ENCODE data around the gene ARFRP1.

Gene ARFRP1

DNA sequence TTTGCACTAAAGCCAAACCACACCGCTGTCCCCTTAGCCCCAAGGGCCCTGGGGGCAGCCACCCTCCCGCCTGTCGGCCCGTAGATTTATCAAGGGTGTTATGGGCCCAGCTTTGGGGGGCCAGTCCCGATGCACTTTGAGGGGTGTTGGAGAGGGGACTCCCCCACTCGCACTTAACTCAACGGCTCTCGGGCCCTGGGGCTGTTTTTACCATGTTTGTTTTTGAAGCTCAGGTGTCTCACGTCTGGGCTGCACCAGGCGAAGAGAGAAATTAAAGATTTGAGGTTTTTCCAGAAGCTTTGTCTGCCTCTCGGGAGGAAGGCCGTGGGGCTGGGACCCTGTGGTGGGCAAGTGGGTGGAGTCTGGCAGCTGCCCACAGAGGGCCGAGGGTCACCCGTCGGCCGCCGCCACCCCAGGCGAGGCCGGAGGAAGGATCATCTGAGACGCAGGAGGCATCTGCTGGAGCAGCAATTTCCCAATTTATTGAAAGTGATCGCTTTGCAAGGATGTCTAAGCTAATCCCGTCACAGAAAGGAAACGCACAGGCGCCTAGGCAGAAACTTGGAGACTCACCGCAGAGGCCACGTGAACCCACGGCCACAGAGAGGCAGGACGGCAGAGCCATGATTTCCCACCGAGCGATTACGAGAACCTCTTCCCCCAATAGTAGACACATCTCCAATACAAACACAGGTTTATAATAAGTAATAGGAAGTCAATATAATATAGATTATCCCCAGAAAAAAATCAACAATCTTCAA is 35.6 kb upstream of the ARFRP1 start:
- DNase-seq, result no peak

DNA sequence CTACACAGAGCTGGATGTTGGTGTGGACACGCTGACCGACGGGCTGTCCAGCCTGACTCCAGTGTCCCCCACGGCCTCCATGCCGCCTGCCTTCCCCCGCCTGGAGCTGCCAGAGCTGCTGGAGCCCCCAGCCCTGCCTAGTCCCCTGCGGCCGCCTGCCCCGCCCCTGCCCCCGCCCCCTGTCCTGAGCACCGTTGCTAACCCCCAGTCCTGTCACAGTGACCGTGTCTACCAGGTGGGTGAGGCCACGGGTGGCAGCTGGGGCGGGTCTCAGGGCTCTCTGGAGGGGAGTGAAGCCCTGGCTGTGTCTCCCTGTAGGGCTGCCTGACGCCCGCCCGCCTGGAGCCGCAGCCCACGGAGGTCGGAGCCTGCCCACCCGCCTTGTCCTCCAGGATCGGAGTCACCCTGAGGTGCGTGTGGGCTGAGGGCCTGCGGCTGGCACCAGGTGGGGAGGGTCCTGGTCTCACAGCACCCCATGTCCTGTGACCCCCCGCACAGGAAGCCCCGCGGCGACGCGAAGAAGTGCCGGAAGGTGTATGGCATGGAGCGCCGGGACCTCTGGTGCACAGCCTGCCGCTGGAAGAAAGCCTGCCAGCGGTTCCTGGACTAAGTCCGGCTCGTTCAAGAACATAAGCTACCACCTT is 34.7 kb upstream of the ARFRP1 start:
- DNase-seq, result no peak

DNA sequence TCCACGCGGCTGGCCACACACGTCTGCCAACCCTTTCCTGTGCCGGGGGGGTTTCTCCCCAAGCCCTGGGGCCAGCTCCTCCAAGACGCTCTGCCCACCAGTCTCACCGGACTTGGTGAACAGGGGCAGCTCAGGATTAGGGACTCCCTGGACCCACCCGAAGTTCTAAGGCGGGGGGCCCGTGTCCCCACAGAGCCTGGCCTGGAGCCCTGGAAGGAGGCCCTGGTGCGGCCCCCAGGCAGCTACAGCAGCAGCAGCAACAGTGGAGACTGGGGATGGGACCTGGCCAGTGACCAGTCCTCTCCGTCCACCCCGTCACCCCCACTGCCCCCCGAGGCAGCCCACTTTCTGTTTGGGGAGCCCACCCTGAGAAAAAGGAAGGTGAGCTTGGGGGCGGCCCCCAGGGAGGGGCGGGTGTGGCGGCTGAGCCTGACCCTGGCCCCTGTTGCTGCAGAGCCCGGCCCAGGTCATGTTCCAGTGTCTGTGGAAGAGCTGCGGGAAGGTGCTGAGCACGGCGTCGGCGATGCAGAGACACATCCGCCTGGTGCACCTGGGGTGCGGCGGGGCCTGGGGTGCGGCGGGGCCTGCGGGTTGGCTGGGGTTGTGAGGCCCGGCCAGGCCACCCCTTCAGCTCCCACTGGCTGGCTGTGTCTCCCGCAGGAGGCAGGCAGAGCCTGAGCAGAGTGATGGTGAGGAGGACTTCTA is 34.1 kb upstream of the ARFRP1 start:
- DNase-seq, result no peak

DNA sequence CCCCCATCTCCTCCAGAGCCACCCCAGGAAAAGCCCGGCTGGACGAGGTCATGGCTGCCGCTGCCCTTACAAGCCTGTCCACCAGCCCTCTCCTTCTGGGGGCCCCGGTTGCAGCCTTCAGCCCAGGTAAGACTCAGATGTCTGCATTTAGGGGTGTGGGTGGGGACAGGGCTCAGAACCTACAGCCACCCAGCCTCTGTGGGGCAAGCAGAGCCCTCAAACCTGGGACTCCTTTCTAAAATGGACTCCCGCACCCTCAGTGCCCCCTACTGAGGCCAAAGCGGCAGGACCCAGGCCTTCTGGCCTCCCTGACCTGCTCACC is 33.5 kb upstream of the ARFRP1 start:
- DNase-seq, result no peak

DNA sequence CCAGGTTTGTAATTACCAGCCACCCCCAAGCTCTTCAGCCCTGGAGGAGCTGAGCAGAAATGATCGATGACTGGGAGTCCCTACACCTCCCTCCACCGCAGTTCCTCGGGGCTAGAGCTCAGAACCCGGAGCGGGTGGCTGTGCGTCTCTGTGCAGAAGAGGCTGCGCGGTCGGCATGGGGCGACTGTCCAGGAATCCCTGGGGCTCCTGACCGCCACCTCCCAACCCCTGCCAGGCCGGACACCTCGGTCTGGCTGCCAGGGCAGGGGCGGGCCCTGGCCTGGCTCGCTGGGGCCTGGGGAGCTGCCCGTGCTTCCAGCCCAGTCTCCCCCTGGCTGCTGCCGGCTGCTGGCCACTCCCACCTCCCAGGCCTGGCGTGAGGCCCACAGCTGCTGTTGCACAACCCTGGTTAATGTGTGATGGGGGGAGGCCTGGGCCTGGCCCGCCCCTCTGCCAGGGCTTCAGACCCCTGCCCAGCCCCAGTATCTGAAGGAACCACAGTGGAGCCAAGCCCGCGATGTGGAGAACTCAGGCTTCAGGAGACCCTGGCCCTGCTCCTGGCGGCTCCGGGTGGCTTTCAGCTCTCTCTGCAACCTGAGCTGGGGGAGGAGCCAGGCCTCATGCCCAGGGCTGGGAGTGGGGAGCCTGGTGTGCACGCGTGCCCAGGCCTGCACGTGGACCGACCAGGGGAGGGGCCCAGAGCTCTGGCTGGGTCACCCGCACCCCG is 33.0 kb upstream of the ARFRP1 start:
- DNase-seq, result peak; percentile 90

DNA sequence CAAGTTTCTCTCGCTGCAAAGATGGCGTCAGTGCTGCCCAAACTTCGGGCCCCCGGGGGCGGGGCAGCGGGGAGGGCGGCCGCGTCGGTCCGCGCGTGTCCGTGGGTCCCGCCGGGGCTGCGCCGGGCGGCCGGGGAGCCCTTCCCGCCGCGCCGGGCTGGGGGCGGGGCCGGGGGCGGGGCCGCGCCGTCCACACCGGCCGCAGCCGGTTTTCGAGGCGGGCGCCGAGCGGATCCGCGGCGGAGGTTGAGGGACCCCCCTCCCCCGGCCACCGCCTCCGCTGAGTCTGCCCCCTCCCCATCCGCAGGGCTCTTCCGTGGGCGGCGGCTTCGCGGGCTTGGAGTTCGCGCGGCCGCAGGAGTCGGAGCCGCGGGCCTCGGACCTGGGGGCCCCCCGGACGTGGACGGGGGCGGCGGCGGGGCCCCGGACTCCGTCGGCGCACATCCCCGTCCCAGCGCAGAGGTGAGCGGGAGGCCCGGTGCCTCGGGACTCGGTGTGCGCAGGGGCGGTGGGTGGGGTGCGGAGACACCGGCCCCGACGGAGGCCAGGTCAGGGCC is 32.4 kb upstream of the ARFRP1 start:
- DNase-seq, result peak; percentile 76

DNA sequence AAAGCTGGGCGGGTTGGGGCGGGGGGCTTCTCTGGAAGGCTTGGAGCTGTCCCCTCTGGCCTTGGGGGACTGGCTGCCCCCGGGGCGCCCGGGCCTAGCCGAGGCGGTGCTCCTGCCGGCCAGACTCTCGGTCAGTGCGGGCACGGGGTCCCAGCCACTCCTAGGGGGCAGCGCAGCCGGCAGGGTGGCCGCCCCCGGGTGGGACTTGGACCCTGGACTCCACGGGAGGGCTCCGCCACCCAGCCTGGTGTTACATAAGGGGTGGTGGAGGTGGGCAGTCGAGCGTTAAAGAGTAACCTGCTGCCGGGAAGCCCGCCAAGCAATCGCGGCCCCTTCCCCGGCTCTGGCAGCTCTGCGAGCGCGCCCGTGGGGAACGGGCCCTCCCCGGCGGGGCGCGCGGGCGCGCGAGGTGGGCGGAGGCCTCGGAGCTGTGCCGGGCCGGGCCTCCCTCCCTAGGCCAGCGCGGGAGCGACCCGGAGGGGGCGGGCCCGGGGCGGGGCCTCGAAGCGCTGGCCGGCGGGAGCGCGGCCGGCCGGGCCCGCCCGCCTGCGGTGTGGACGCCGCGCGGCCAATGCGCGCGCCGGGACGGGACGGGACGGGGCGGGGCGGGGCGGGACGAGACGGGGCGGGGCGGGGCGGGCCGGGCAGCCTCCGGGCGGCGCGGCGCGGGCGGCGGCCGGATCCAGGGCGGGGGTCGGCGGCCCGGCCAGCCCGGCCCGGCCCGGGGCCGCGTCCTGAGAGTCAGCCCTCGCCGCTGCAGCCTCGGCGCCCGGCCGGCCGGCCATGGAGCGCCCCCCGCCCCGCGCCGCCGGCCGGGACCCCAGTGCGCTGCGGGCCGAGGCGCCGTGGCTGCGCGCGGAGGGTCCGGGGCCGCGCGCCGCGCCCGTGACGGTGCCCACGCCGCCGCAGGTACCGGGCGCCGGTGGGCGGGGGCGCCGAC is 31.6 kb upstream of the ARFRP1 start, which contains the start of gene SLC2A4RG:
SLC2A4RG (plus strand) TSS at position 647 of the 940 bp plus-strand sequence; CDS start at position 784, 137 bp downstream.
- DNase-seq, result peak; percentile 90

DNA sequence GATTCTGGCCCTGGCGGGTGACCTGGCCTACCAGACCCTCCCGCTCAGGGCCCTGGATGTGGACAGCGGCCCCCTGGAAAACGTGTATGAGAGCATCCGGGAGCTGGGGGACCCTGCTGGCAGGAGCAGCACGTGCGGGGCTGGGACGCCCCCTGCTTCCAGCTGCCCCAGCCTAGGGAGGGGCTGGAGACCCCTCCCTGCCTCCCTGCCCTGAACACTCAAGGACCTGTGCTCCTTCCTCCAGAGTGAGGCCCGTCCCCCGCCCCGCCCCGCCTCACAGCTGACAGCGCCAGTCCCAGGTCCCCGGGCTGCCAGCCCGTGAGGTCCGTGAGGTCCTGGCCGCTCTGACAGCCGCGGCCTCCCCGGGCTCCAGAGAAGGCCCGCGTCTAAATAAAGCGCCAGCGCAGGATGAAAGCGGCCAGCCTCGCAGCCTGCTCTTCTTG is 30.9 kb upstream of the ARFRP1 start:
- DNase-seq, result no peak

DNA sequence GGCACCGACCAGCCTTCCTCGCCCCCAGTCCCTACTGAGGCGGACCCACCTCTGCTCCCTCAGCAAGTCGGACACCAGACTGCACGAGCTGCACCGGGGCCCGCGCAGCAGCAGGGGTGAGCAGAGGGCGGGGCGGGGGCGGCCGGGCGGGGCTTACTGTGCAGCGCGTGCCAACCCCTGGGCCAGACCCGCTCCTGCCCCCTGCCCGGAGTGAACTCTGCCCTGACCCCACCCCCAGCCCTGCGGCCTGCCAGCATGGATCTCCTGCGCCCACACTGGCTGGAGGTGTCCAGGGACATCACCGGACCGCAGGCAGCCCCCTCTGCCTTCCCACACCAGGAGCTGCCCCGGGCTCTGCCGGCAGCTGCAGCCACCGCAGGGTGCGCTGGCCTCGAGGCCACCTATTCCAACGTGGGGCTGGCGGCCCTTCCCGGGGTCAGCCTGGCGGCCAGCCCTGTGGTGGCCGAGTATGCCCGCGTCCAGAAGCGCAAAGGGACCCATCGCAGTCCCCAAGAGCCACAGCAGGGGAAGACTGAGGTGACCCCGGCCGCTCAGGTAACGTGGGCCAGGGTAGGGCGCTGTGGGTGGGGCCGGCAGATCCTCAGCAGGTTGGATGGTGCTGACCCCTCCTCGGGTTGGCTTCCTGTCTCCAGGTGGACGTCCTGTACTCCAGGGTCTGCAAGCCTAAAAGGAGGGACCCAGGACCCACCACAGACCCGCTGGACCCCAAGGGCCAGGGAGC is 30.3 kb upstream of the ARFRP1 start:
- no peak for DNase-seq

DNA sequence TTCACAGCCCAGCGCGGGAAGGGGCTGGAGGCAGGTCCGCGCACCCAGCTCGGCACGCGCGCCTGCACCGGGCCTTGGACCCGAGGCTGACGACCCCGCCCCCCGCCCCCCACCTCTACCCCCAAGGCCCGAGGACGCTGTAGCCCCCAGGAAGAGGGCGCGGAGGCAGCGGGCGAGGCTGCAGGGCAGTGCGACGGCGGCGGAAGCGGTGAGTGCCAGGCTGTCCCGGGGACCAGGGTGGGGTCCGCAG is 29.8 kb upstream of the ARFRP1 start:
- DNase-seq, result no peak

DNA sequence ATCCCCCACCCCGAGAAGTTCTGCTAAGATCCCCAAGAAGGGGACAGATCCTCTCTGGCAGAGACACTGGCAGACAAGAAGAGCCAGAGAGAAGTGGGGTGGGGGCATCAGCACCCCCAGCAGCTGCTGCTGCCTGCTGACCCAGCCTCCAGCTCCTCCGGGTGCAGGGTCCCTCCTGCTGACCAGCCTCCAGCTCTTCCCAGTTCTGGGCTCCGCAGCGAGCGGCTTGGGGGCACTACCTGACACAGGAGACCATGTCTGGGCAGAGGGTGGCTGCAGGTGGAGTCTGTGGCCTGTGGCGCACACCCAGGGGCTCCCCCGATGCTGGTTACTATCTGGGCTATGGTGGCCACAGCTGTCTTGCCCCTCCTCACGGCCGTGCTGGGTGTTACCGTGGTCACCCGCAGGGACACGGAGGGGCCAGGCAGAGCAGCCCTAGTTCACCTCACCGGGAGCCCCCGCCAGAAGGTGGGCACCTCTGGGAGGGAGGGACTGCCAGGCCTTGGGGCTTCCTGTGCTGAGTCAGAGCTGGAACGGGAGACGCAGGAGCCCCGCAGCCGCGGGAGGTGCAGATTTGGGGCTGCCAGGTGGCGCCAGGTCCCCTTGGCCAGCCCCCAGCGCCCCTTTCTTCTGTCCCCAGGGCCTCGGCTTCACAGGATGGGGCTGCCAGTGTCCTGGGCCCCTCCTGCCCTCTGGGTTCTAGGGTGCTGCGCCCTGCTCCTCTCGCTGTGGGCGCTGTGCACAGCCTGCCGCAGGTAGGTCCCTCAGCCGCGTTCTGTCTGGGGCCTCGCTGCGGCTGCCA is 29.3 kb upstream of the ARFRP1 start:
- DNase-seq, result no peak

DNA sequence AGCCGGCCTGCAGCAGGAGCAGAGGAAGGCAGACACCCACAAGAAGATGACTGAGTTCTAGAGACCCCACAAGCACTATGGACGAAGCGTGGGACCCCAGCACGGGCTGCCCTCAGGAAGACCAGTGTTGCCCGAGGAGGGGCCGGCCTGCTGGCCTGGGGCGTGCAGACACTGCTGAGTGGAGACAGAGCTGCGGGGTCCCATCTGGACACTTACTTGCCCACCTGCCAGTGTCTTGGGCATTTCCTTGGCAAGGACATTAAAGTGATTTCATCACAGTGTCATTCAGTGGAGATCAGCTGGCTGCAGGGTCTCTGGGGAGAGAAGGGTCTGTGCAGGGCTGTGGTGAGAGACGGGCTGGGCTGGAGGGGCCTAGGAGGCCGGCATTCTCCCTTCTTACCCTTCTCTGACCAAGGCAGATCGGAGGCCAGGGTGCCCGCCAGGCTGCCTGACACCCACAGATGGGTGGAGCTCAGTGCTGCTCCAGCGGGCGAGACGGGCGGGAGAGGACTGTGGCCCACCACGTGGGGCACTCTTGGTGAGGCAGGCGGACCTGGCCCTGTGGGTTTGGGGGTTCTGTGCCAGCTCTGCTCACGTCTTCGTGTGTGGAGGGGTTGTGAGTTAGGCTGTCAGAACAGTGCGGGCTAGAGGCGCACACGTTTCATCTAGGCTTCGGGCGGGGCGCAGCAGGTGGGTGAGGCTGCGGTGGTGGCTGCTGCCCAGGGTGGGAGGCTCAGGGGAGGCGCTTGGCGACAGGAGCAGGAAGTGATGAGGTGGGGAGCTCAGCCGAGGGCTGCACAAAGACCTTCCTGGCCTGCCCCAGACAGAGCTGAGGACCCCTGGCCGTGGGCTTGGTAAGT is 28.3 kb upstream of the ARFRP1 start, which contains the start of gene LIME1:
LIME1 (plus strand) TSS at position 806 of the 860 bp plus-strand sequence. CDS start 886 bp downstream, outside the sequence.
- no peak for DNase-seq

DNA sequence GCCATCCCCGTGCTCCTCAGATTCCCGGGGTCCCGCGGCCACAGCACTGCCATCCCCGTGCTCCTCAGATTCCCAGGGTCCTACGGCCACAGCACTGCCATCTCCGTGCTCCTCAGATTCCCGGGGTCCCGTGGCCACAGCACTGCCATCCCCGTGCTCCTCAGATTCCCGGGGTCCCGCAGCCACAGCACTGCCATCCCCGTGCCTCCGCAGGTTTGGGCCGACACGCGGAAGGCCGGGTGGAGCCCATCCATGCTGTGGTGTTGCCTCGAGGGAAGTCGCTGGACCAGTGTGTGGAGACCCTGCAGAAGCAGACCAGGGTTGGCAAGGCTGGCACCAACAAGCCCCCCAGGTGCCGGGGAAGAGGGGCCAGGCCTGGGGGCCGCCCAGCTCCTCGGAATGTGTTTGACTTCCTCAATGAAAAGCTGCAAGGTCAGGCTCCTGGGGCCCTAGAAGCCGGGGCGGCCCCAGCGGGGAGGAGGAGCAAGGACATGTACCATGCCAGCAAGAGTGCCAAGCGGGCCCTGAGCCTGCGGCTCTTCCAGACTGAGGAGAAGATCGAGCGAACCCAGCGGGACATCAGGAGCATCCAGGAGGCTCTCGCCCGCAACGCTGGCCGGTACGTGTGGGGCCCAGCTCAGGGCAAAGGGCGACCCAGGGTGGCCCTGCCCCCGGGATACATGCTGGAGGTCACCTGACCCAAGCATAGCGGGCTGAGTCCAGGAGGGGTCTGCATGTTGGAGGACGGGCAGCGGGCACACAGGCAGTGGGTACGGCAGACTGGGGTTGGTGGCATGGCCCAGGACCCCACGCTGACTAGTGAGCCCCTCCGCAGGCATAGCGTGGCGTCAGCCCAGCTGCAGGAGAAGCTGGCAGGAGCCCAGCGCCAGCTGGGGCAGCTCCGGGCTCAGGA is 27.4 kb upstream of the ARFRP1 start:
- DNase-seq, result no peak

DNA sequence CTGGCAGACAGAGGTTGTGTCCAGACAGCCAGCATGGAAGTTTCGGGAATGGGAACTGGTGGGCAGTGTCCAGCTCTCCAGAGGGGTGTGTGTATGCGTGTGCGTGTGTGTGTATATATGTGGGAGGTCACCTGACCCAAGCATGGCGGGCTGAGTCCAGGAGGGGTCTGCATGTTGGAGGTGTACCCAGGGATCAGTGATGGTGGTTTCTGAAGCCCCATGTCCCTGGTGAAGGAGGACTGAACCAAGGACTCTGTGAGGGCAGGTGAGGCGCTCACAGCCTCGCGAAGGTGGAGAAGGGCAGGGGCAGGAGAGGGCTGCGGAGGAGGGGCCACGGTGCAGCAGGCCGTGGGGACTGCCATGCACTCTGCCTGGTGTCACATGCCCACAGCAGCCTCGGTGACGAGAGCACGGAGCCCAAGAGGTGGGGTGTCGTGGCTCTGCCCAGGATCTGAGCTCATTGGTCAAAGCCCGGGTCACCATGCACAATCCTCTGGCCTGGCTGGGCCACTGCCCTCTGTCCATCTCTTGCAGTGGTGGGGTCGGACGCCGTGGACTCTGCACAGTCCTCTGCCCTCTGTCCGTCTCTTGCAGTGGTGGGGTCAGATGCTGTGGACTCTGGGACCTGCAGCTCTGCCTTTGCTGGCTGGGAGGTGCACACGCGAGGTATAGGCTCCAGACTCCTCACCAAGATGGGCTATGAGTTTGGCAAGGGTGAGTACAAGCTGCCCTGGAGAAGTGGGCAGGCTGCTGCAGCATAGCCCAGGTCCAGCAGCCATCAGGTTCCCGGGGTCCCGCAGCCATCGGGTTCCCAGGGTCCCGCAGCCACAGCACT is 26.6 kb upstream of the ARFRP1 start:
- DNase-seq, result no peak

DNA sequence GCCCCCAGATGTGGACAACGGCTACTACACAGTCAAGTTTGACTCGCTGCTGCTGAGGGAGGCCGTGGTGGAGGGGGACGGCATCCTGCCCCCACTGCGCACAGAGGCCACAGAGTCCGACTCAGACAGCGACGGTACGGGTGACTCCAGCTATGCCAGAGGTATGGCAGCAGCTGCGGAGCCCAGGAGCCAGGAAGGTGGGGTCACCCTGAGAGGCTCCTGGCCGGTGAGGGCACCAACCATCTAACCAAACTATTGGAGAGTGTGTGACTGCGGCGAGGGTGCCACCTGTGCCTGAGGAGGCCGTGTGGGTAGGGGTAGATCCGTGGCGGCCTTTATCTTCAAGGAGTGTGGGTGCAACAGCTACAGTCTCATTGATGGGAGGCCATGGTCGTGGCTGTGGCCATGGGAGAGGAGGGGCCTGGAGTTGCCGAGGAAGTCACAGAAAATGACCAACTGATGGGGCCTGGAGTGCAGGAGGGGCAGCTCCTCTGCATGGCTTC is 25.9 kb upstream of the ARFRP1 start:
- no peak for DNase-seq

DNA sequence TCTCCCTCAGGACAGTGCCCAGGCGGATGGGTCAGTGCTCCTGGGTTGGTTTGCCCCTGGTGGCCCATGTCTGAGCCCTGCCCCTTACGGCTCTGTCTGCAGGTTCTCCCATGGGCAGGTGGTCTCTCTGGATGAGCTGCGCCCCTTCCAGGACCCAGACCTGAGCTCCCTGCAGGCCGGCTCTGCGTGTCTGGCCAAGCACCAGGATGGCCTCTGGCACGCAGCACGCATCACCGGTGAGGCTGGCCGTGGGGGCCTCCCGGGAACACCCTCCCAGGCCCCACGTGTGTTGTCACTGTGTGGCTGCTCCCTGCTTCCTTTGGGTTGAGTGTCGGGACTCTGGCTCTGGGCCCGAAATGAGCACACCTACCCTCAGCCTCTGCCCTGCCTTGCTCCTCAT is 25.3 kb upstream of the ARFRP1 start:
- DNase-seq, result no peak
